Measurements from ENCODE around the gene CBX6.

Gene CBX6

GRCh38 chr22:38853196-38853651 is 18.8 kb downstream of the CBX6 start:
- Histone ChIP-seq H3K9me3 (ENCODE audit: severe bottlenecking) (no peaks in the 10 kb centered on the region), H3K36me3 (no peaks in the 10 kb centered on the region), H3K27me3 (ENCODE audit: insufficient read depth, low read depth, severe bottlenecking) (no peaks in the 10 kb centered on the region), H3K4me3 (ENCODE audit: low read depth, low read length) (no peak overlapping the region), H3K27ac (no peak overlapping the region)
- TF ChIP-seq CTCF (IDR thresholded peaks at IDR 0.05; ENCODE audit: low read depth, low read length): no peak
- no peak for DNase-seq

GRCh38 chr22:38852522-38852921 is 19.5 kb downstream of the CBX6 start:
- H3K27ac ChIP-seq: no peak overlapping the region
- no peak for DNase-seq
- no peaks in the 10 kb centered on the region for H3K36me3 ChIP-seq
- no peaks in the 10 kb centered on the region for H3K9me3 ChIP-seq (ENCODE audit: severe bottlenecking)
- TF ChIP-seq CTCF (IDR thresholded peaks at IDR 0.05; ENCODE audit: low read depth, low read length): no peak
- no peak overlapping the region for H3K4me3 ChIP-seq (ENCODE audit: low read depth, low read length)
- H3K27me3 ChIP-seq (ENCODE audit: insufficient read depth, low read depth, severe bottlenecking): no peaks in the 10 kb centered on the region

- no peak for TF ChIP-seq CTCF (IDR thresholded peaks at IDR 0.05; ENCODE audit: low read depth, low read length)
- Histone ChIP-seq H3K27me3 (ENCODE audit: insufficient read depth, low read depth, severe bottlenecking) (no peaks in the 10 kb centered on the region), H3K4me3 (ENCODE audit: low read depth, low read length) (no peak overlapping the region), H3K27ac (no peak overlapping the region), H3K9me3 (ENCODE audit: severe bottlenecking) (no peaks in the 10 kb centered on the region), H3K36me3 (no peaks in the 10 kb centered on the region)
- no peak for DNase-seq
Observed at GRCh38 chr22:38850941-38851849, 20.8 kb downstream of the CBX6 start.

GRCh38 chr22:38850399-38850798 is 21.6 kb downstream of the CBX6 start:
- no peak for TF ChIP-seq CTCF (IDR thresholded peaks at IDR 0.05; ENCODE audit: low read depth, low read length)
- H3K27me3 ChIP-seq (ENCODE audit: insufficient read depth, low read depth, severe bottlenecking): no peaks in the 10 kb centered on the region
- H3K36me3 ChIP-seq: no peaks in the 10 kb centered on the region
- H3K27ac ChIP-seq: no peak overlapping the region
- DNase-seq: no peak
- no peaks in the 10 kb centered on the region for H3K9me3 ChIP-seq (ENCODE audit: severe bottlenecking)
- H3K4me3 ChIP-seq (ENCODE audit: low read depth, low read length): no peak overlapping the region

- no peak overlapping the region for H3K4me3 ChIP-seq (ENCODE audit: low read depth, low read length)
- DNase-seq: no peak
- no peaks in the 10 kb centered on the region for H3K27me3 ChIP-seq (ENCODE audit: insufficient read depth, low read depth, severe bottlenecking)
- H3K36me3 ChIP-seq: no peaks in the 10 kb centered on the region
- no peak overlapping the region for H3K27ac ChIP-seq
- no peak for TF ChIP-seq CTCF (IDR thresholded peaks at IDR 0.05; ENCODE audit: low read depth, low read length)
- H3K9me3 ChIP-seq (ENCODE audit: severe bottlenecking): no peaks in the 10 kb centered on the region
Observed at GRCh38 chr22:38849811-38850210, 22.2 kb downstream of the CBX6 start.
